HG03378 (cell line): ENCODE results near the gene SUMF1.
A peak's percentile ranks its signal among the peaks of the same experiment; 100 is the strongest.

ENCODE experiments used
- ATAC-seq: cut with Tn5 transposase; IDR thresholded peaks from one replicate; pipeline ENCODE4 v1.9.1; 2021; ENCODE audit warnings: mild to moderate bottlenecking, moderate library complexity; ENCODE audit not compliant: unreplicated experiment

The SUMF1 gene

DNA sequence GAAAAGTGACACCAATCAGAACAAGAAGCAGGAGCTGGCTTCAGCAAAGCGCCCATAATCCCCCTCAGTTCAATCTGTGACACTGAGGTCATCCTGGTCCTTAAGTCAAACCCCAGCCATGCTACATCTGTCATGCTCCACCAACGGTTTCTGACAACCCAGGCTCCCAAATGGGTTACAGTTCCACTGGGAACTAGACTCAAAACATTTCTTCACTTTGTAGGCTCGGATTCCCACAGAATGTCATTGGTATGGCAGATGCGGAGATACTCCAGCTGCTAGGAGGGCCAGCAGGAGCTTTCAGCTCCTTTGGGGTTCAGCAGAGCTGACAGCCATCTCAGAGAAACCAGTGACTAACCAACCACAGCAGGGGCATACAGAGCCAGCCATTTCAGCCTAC is 48.9 kb downstream of the SUMF1 start:
- ATAC-seq, result no peak

DNA sequence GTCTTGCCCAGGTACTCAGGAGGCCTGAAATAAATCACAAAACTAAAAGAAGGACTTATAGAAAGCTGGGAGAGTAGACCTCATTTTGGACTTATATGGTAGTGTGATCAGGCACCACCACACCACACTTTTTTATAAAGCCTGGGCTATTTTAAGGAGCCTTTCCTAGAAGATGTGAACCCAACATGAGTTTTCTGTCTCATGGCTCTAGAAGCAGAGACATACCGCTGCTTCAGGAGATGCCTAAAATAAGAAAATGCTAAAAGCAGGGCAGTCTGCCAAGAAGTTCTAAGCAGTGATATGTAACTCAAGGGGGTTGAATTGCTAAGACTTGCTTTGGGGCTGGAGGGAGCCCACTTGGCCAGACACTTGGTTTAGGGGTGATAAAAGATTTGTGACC is 49.6 kb downstream of the SUMF1 start:
- ATAC-seq, result no peak

DNA sequence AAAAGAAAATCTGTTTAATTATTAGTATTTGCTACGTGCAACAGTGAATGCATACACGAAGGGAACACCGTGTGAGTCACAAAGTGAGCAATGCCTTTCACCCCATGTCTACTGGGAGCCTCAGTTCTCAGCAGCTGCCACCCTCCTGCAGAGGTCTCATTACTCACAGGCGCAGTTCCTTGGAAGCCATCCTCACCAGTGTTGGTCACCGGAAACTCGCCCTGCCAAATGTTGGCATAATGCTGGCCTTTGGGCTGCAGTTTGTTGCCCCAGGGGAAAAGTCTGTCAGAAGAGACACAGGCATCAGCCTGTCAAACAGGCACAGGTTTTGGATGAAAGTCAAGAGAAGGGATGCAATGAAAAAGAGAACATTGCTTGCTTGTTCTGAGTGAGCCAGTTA is 50.1 kb downstream of the SUMF1 start:
- no peak for ATAC-seq

DNA sequence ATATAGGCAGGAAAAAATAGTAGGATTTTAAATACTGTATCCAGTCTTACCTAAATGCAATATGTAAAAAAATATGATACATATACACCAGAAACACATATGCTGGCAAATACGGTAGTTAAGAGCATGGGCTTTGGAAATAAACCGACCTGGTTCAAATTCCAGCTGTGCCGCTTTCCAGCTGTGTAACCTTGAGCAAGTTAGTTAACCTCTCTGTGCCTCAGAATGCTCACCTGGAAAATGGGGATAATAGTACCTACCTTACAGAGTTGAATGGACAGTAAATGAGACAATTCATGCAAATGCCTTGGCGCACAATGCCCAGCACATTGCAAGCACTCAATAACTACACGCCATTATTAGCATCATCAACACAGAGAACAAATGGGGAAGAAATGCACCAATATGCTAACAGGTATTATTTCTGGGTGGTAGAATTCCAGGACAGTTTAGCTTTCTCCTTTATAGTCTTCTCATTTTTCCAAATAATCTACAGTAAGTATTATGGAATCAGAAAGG is 50.6 kb downstream of the SUMF1 start:
- no peak for ATAC-seq

DNA sequence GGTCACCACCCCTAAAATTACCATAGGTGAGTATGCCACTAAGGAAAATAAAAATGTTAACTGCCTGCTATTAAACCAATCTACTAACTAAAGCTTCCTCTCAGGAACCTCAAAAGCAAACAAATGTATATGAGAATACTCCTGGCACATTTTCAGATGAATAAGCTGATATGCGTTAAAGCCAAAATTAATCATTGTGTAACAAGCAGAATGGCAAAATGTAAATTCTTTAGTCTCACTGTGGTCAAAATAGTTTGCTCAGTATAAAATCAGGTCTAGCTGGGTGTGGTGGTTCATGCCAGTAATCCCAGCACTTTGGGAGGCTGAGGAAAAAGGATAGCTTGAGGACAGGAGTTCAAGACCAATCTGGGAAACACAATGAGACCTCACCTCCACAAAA is 53.6 kb downstream of the SUMF1 start:
- ATAC-seq, result no peak

DNA sequence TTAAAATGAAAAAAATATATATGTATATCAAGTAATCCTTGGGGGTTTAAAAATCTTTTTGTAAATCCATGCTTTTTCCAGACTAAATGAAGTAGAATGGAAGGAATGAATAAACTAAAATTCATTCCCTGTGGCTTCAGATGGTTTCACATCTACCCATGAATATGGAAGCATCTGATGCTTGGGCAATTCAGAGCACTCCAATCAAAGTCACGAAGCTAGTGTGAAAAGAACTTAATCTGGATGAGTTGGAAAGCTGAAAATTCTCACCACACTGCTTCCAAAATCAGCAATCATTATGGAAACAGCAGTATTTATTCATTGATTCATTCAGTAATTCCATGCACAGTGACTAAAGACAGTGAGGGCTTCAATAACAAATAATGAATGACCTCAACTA is 55.2 kb downstream of the SUMF1 start:
- no peak for ATAC-seq

DNA sequence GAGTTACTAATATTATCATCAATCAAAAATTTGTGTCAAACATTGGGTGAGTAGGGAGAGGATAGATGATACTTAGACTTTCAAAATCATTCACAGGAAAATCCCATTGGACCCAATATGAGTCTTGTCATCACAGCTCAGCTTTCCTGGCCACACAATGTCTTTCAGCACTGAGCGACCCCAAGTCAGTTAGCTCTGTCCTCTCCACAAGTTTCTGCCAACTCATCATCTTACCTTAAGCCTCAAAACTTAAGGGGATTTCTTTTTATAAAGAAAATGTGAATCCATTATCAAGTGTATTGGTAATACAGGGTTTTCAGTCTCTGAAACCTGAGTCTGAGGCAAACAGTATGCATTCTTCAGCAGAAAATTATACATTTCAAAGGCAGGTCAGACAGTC is 55.8 kb downstream of the SUMF1 start:
- no peak for ATAC-seq

DNA sequence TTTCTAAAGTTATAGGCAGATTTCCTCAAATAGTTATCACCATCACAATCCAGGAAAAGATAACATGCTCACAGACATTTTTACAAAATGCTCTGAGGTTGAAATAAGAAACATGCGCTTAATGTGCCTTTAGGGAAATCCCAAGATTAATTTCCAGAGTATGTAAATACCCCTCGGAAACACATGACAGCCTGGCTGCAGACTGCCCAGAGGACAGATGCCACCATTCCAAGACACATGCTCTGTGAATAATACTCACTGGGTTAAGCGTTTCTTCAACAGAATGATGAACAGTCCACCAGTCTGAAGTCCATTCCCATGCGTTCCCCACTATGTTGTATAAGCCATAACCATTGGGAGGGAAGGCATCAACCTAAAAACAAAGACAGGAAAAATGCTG is 56.5 kb downstream of the SUMF1 start:
- no peak for ATAC-seq

DNA sequence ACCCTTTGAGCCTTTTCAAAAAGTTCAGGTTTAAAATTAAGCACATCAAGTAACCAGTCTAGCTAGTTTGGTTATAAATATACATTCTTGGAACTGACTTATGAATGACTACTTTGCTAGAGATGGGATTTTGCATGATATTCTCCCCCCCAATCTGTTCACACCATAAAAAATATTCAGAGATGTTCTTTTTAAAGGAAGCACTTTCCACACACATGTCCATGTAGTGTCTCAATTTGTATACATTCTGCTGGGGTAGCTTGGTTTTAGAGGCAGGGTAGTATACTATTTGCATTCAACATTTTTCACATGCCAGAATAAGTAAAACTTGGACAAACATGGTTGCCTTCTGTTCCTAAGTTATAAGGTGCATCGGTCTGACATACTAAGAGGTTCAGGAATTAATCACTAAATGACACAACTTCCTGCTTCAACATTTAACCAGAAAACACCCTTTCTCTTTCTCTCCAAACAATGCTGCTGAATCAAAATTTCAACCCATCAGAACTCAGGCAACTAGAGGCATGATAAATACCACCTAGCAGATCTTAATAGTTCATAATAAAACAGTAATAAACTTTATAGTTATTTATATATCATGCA is 57.0 kb downstream of the SUMF1 start:
- peak; percentile 42 for ATAC-seq

DNA sequence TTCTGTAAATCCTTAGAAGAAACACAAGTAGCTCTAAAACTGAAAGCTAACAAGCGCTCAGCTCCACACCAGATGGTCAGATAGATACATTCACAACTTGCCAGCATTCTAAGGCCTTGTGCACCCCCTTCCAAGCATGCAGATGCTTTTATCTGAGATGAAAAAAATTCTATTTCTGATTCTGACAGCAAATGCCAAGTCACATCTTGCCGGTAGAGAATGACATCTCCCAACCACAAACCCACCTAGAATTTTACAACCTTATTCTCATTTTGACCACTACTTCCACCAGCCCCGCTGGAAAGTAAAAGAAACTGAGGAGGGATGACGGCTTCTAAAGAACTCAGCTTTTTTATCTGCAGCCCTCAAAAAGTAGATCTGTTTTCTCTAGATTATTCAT is 57.7 kb downstream of the SUMF1 start:
- ATAC-seq, result no peak

DNA sequence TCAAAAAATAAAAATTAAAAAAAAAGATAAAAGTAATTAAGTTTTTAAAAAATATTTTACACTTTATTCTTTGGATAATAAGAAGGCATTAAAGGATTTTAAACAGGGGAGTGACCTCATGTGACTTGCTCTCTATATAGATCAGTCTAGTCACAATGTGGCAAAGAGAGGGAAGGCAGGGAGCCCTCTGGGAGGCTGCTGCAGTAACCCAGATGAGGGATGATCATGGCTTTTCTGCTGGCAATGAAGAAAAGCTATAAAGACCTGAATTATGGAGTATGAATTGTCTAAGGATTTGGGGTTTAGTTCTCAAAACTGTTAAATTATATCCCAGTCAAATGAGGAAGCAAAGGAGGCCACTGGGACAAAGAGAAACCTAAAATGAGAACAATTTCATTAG is 58.1 kb downstream of the SUMF1 start:
- ATAC-seq, result no peak

DNA sequence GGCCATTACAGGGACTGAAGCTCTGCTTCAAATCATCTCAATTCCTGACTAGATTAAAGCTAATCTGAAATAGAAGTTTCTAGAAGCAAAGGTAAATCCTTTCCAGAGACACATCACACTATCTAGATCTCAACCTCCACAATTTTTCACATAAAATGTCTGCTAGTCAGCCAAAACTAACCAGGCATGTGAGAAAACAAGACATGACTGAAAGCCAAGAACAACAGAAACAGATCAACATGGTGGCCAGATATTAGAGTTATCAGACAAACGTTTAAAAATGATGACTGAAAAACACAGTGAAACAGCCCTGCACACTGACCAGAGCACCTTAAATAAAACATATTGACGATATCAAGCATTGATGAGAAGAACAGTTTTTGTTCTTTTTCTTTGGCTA is 59.1 kb downstream of the SUMF1 start:
- ATAC-seq, result no peak

DNA sequence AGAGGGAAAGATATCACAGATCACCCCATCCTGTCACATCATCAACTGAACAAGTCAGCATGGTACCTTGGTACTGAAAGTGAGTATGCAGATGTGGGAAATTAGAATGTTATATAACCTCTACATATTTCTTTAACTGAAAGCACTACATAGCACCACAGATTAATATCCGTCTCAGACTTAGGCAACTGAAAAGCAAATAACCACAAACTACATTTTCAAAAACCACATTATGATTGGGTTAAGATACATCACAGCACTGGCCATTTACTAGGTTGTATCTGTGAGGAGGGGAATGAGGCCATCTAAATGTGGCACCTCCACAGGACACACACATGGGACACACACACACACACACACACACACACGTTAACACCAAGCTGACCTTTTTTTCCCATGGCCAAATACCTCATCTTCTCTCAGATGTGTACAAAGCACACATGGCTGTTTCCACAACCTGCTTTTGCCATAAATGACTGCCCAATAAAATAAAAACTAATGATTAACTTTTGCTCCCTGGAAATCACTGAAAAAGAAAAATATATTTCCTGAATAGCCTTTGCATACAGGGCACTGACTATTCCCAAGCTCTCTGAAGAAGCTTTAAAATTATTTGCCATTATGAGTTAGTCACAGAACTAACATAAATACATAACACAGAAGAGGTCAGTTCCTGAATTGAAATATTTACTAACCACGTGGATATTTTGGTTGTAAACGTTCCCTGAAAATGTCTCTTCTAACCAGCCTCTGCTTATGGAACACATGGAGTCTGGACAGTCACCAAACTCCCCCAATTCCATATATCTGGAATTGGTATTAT is 60.1 kb downstream of the SUMF1 start:
- ATAC-seq, result peak; percentile 58

DNA sequence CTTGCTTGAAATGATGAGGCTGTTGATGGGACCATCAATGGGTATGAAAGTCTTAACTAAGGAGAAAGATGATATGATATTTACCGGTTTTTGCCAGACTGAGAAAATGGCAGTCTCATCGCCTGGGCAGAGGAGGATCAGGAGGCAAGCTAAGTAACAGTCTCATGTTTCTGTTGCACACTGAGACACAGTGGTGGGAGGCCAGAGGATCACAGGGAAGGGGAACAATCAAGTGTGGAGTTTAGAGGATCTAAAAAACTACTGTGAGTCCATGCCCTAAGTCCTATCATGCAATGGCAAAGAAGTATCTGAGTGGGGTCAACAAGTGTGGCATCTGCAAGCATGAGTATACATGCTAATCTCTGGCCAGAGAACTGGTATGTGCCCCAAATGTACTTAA is 62.2 kb downstream of the SUMF1 start:
- ATAC-seq, result no peak

DNA sequence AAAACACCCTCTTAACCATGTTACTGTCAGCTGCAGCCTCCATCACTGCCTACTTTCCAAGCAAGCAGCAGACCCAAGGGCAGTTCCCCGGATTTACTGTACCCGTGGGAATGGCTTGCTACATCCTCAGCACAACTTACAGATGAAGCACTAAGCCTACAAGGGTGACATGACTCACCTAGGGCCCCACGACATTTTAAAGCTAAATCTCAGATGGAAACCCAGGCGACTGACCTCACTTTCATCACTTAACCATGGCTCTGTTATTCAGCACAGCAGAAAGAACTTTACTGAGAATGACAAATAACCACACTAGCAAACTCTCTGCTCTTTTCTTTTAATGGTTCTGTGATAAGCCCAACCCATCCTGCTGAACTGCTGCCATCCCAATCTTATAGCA is 65.6 kb downstream of the SUMF1 start:
- ATAC-seq, result no peak

DNA sequence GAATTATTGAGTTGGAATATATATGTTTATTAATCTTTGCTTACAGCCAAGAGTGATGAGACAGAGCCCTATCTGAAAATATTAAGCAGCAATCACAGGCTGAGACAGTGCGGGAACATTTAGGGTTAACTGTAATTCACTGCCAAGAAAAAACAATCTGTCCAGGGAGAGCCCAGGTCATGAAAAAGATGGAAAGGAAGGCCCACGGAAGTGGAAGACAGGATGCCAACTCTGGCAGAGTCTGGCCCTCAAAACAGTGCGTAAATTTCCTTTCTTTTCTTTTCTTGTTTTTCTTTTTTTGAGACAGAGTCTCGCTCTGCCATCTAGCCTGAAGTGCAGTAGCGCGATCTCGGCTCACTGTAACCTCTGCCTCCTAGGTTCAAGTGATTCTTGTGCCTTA is 67.6 kb downstream of the SUMF1 start:
- ATAC-seq, result no peak

DNA sequence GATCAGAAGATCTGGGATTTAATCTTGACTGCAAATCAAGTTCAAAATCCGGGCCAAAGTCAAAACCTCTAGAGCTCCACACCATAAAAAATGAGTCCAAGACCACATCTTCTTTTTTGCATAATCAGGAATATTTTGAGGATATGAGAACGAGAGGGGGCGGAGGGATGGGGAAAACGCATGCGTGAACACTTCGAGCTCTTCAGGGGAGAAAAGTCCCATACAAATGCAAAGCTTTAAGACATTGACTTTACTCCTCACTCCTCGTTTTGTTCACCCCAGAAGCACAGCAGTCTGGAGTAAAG is 68.2 kb downstream of the SUMF1 start:
- no peak for ATAC-seq

DNA sequence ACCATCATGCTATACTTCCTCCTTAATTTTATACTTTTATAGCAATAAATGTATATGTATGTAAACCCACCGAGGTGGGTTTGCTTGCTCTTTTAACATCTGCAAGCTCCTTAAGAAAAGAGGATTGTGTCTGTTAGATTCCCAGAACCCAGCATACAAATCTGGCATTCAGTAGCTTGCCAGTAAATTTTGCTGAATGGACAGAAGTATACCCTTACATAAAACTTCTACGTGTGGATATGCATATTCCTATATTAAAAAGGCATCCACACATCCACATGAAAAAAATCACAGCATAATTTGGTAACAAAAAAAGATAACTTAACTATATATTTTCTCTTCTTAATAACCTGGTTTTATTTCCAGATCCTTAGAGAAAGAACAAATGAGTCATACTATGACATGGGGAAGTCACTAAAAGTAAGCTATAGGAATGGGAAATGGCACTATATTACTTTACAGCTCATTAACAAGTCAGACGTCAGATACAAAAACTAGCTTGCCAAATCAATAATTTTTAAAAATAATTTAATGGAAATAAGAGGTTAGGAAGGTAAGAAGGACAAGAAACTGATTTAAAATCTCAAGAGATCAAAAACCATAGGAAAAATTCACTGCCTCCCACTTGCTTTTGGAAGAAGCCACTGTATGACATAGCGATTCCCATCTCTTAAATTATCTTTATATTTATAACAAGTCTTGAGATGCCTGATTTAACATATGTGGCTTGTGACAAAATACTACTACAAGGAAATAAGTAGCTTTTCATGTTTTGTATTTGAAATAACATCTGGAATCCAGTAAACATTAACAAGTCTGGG is 68.7 kb downstream of the SUMF1 start:
- no peak for ATAC-seq

DNA sequence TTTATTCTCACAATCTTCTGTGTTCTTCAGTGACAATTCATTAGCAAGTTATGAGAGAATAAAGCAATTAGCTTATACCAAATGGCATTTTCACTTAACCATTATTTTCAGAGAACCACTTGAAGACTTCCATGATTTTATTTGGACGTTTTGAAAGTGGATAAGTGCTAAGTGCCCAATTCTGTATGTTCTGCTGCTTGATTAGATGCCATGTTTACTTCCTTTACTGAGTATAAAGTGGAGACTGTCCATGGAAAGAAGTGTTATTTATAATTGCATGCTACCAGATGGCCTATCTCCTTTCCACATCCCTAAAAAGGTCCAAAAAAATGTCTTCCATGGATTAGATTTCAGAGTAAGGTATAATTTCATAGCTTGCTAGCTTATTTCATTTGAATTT is 69.6 kb downstream of the SUMF1 start:
- ATAC-seq, result no peak

DNA sequence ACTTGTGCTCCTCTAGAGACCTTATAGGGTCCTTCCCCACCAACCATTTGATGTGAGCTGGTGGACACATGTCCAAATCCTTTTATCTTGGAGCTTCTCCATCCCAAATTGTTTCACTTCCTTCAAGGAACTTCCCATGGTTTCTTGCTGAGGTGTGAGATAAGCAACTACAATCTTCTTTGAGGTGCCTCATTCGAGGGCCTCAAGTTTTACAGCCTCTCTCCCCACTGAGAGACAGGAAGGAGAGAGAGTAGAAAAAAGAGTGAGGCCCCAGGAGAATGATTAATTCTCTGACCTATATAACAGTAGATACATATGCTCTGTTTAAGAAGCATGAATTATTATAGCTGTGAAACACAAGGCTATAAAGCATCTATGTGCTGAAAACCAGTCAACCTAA is 70.5 kb downstream of the SUMF1 start:
- no peak for ATAC-seq

DNA sequence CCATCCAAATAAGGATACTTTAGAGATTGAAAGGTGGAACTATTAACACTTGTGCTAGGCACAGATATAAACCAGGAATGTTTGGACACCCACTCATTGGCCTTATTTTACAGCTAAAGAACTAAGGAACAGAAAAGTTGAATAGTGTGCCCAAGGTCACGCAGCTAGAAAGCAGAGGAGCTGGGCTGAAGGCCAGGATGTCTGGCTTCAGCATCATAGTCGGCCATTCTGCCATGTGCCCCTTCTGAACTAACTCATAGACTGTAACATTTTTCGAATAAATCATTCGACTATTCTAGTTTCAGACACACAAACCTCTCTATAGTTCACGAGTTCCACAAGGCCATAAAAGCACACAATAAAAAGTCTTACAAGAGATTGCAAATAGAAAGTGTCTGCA is 71.1 kb downstream of the SUMF1 start:
- no peak for ATAC-seq

DNA sequence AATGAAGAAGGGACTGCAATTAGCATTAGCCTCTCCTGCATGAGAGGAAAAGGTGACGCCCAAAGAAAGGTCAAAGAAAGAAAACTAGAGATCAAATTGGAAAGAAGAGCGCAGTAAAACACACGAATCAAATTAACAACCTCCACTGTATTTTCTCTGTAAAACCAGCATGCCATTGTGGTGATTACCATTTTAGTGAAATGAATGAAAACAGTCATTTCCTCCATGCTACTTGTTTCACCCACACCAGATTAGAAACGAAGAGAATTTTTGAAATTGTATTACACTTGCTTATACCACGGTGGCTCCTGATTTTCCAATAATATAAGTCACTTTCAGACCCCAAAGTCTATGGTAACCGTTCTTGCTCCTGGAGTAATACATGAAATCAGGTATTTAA is 71.6 kb downstream of the SUMF1 start:
- ATAC-seq, result no peak
